Activated naive CD8-positive, alpha-beta T cell treated with anti-CD3 and anti-CD28 coated beads for 36 hours (primary cell): ENCODE data around the gene AGPAT3. TPM values are rescaled to one million over a fixed set of nuclear protein-coding genes. Genes with fewer than 3 reads are reported as not detected.

ENCODE experiments used
- DNase-seq: peaks from one replicate; pipeline ENCODE4 v3.0.0; 2021
- H3K27ac Mint-ChIP-seq: one replicate; pipeline ENCODE4 v1.8.0; 2022; ENCODE audit warnings: mild to moderate bottlenecking, moderate library complexity, mixed read lengths
- H3K27me3 Mint-ChIP-seq: one replicate; pipeline ENCODE4 v1.8.0; 2022; ENCODE audit warnings: mild to moderate bottlenecking, mixed read lengths
- H3K36me3 Mint-ChIP-seq: one replicate; pipeline ENCODE4 v1.8.0; 2021; ENCODE audit warnings: mild to moderate bottlenecking, mixed read lengths
- H3K4me1 Mint-ChIP-seq: one replicate; pipeline ENCODE4 v1.8.0; 2021; ENCODE audit warnings: mixed read lengths
- H3K4me3 Mint-ChIP-seq: one replicate; pipeline ENCODE4 v1.8.0; 2022; ENCODE audit warnings: mild to moderate bottlenecking, moderate library complexity, mixed read lengths
- H3K9me3 Mint-ChIP-seq: one replicate; pipeline ENCODE4 v1.8.0; 2022; ENCODE audit warnings: mixed read lengths
- total RNA-seq, 2 experiments: library from RNA; stranded (reverse); gene quantifications; one replicate each; pipeline ENCODE4 v1.2.3, GENCODE V29; 2021

Gene AGPAT3
- total RNA-seq, 2 experiments from 2014 or later, result 61.2 to 66.0 TPM

- Mint-ChIP-seq H3K9me3 (no peaks in the 10 kb centered on the region), H3K36me3 (peaks cover 30% of the 10 kb centered on the region), H3K4me1 (peaks cover 46% of the 10 kb centered on the region), H3K27ac (peak overlapping the region; percentile 97), H3K27me3 (no peaks in the 10 kb centered on the region), H3K4me3 (no peak overlapping the region)
- DNase-seq, result no peak
Observed at GRCh38 chr21:43923391-43923790, 58.4 kb downstream of the AGPAT3 start.

GRCh38 chr21:43924421-43925095 is 59.5 kb downstream of the AGPAT3 start:
- Mint-ChIP-seq H3K4me3 (no peak overlapping the region), H3K36me3 (peaks cover 26% of the 10 kb centered on the region), H3K27me3 (no peaks in the 10 kb centered on the region), H3K4me1 (peaks cover 35% of the 10 kb centered on the region), H3K9me3 (no peaks in the 10 kb centered on the region), H3K27ac (peak overlapping the region; percentile 29)
- no peak for DNase-seq

- peak overlapping the region; percentile 29 for H3K27ac Mint-ChIP-seq
- DNase-seq, result no peak
- peaks cover 21% of the 10 kb centered on the region for H3K36me3 Mint-ChIP-seq
- H3K9me3 Mint-ChIP-seq, result no peaks in the 10 kb centered on the region
- H3K4me1 Mint-ChIP-seq, result peaks cover 34% of the 10 kb centered on the region
- no peak overlapping the region for H3K4me3 Mint-ChIP-seq
- H3K27me3 Mint-ChIP-seq, result no peaks in the 10 kb centered on the region
Observed at GRCh38 chr21:43925096-43925481, 60.1 kb downstream of the AGPAT3 start.

- Mint-ChIP-seq H3K27ac (no peak overlapping the region), H3K9me3 (no peaks in the 10 kb centered on the region), H3K4me1 (peaks cover 31% of the 10 kb centered on the region), H3K36me3 (peaks cover 17% of the 10 kb centered on the region), H3K4me3 (no peak overlapping the region), H3K27me3 (no peaks in the 10 kb centered on the region)
- no peak for DNase-seq
Observed at GRCh38 chr21:43925609-43926008, 60.6 kb downstream of the AGPAT3 start.

GRCh38 chr21:43926196-43926595 is 61.2 kb downstream of the AGPAT3 start:
- Mint-ChIP-seq H3K4me3 (no peak overlapping the region), H3K4me1 (peaks cover 25% of the 10 kb centered on the region), H3K27me3 (no peaks in the 10 kb centered on the region), H3K27ac (no peak overlapping the region), H3K9me3 (no peaks in the 10 kb centered on the region), H3K36me3 (peaks cover 13% of the 10 kb centered on the region)
- DNase-seq, result no peak

GRCh38 chr21:43927591-43928221 is 62.7 kb downstream of the AGPAT3 start:
- H3K36me3 Mint-ChIP-seq, result peaks cover 2% of the 10 kb centered on the region
- DNase-seq, result no peak
- no peaks in the 10 kb centered on the region for H3K9me3 Mint-ChIP-seq
- H3K4me3 Mint-ChIP-seq, result no peak overlapping the region
- H3K4me1 Mint-ChIP-seq, result peaks cover 13% of the 10 kb centered on the region
- H3K27ac Mint-ChIP-seq, result no peak overlapping the region
- no peaks in the 10 kb centered on the region for H3K27me3 Mint-ChIP-seq

- Mint-ChIP-seq H3K4me1 (peaks cover 13% of the 10 kb centered on the region), H3K27ac (no peak overlapping the region), H3K9me3 (no peaks in the 10 kb centered on the region), H3K36me3 (peaks cover 5% of the 10 kb centered on the region), H3K27me3 (no peaks in the 10 kb centered on the region), H3K4me3 (no peak overlapping the region)
- DNase-seq, result no peak
Observed at GRCh38 chr21:43928222-43929125, 63.5 kb downstream of the AGPAT3 start.

GRCh38 chr21:43929217-43929971 is 64.4 kb downstream of the AGPAT3 start:
- Mint-ChIP-seq H3K27me3 (no peaks in the 10 kb centered on the region), H3K9me3 (no peaks in the 10 kb centered on the region), H3K4me3 (no peak overlapping the region), H3K27ac (no peak overlapping the region), H3K4me1 (peaks cover 7% of the 10 kb centered on the region), H3K36me3 (peaks cover 4% of the 10 kb centered on the region)
- DNase-seq, result no peak

GRCh38 chr21:43930074-43930847 is 65.2 kb downstream of the AGPAT3 start:
- peaks cover 5% of the 10 kb centered on the region for H3K4me1 Mint-ChIP-seq
- DNase-seq, result no peak
- no peak overlapping the region for H3K27ac Mint-ChIP-seq
- H3K36me3 Mint-ChIP-seq, result peaks cover 3% of the 10 kb centered on the region
- H3K27me3 Mint-ChIP-seq, result no peaks in the 10 kb centered on the region
- H3K4me3 Mint-ChIP-seq, result no peak overlapping the region
- H3K9me3 Mint-ChIP-seq, result no peaks in the 10 kb centered on the region

- peaks cover 5% of the 10 kb centered on the region for H3K4me1 Mint-ChIP-seq
- H3K36me3 Mint-ChIP-seq, result peaks cover 3% of the 10 kb centered on the region
- H3K27me3 Mint-ChIP-seq, result no peaks in the 10 kb centered on the region
- H3K27ac Mint-ChIP-seq, result no peak overlapping the region
- no peak overlapping the region for H3K4me3 Mint-ChIP-seq
- no peak for DNase-seq
- no peaks in the 10 kb centered on the region for H3K9me3 Mint-ChIP-seq
Observed at GRCh38 chr21:43930848-43931375, 65.9 kb downstream of the AGPAT3 start.

GRCh38 chr21:43931489-43931888 is 66.5 kb downstream of the AGPAT3 start:
- H3K27me3 Mint-ChIP-seq, result no peaks in the 10 kb centered on the region

GRCh38 chr21:43932005-43932404 is 67.0 kb downstream of the AGPAT3 start:
- peaks cover 5% of the 10 kb centered on the region for H3K4me1 Mint-ChIP-seq
- H3K27me3 Mint-ChIP-seq, result no peaks in the 10 kb centered on the region

More at GRCh38 chr21:43931489-43931888, 66.5 kb downstream of the AGPAT3 start:
- DNase-seq, result no peak
- H3K4me3 Mint-ChIP-seq, result no peak overlapping the region
- H3K9me3 Mint-ChIP-seq, result no peaks in the 10 kb centered on the region
- peaks cover 5% of the 10 kb centered on the region for H3K4me1 Mint-ChIP-seq
- peaks cover 3% of the 10 kb centered on the region for H3K36me3 Mint-ChIP-seq
- H3K27ac Mint-ChIP-seq, result no peak overlapping the region

GRCh38 chr21:43933199-43933598 is 68.2 kb downstream of the AGPAT3 start:
- Mint-ChIP-seq H3K27me3 (no peaks in the 10 kb centered on the region), H3K9me3 (no peaks in the 10 kb centered on the region), H3K4me1 (peaks cover 13% of the 10 kb centered on the region), H3K27ac (no peak overlapping the region), H3K36me3 (peaks cover 3% of the 10 kb centered on the region), H3K4me3 (no peak overlapping the region)
- no peak for DNase-seq

More at GRCh38 chr21:43932005-43932404, 67.0 kb downstream of the AGPAT3 start:
- H3K4me3 Mint-ChIP-seq, result no peak overlapping the region
- H3K9me3 Mint-ChIP-seq, result no peaks in the 10 kb centered on the region
- peaks cover 3% of the 10 kb centered on the region for H3K36me3 Mint-ChIP-seq
- peak overlapping the region; percentile 14 for H3K27ac Mint-ChIP-seq
- DNase-seq, result no peak

GRCh38 chr21:43933680-43934079 is 68.7 kb downstream of the AGPAT3 start:
- Mint-ChIP-seq H3K9me3 (no peaks in the 10 kb centered on the region), H3K36me3 (peaks cover 3% of the 10 kb centered on the region), H3K27me3 (no peaks in the 10 kb centered on the region), H3K27ac (no peak overlapping the region), H3K4me1 (peaks cover 16% of the 10 kb centered on the region), H3K4me3 (no peak overlapping the region)
- no peak for DNase-seq
